ENCODE measurements around the gene ARFGEF2.

ARFGEF2 gene

DNA sequence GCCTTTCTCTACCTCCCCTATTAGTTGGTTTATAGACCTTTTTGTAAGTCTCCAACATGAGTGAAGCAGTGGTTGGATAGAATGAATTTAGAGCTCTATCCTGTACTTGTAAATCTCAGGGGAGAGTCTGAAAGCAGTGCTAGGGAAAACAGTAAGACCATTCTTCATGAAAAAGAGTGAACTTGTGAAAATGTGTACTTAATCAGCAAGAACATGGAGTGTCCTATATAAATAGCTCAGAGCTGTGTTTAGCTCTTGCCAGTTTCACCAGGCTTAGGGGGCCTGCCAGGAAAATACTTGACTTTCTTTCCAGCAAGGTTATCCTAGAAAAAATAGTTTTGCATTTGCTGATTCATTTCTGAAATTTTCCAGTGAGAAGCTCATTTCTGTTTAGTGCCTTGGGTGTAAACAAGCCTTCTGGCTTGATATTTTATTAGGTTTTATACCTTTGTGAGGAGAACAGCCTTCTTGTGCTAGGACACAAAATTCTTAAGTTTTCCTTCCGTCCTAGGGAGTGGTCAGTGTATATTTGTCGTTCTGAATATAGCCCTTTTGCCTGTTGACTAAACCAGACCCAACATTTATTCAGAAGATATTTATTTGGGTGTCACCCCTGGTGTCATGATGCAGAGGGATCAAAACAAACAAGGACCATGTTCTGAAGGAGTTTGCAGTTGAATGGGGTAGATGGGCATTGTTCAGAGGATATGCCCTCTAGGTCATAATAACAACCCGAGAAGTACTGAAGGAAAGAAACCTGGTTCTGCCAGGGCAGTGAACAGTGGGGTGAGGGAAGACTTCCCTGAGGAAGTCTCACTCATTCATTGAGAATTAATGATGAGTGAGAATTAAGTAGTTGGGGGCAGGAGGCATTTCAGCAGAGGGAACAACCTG, 7.6 kb downstream of the ARFGEF2 start:
- DNase-seq (ENCODE audit: extremely low spot score) = no peak
- ChIA-PET CTCF (no interaction called here), POLR2A (no interaction called here)
- TF ChIP-seq NFRKB (IDR thresholded peaks at IDR 0.05) = no peak
- no peak for TF ChIP-seq CTBP1 (IDR thresholded peaks at IDR 0.05; ENCODE audit: borderline replicate concordance)
- no peak for TF ChIP-seq ZNF384 (IDR thresholded peaks at IDR 0.05)
- no peak for TF ChIP-seq BHLHE40 (IDR thresholded peaks at IDR 0.05; ENCODE audit: borderline replicate concordance)
- TF ChIP-seq SP1 (IDR thresholded peaks at IDR 0.05) = no peak
- no peak for TF ChIP-seq SUZ12 (IDR thresholded peaks at IDR 0.05)
- TF ChIP-seq ARNT (IDR thresholded peaks at IDR 0.05) = no peak
- TF ChIP-seq FOXA1 (IDR thresholded peaks at IDR 0.05) = no peak
- TF ChIP-seq, protein P1, sequence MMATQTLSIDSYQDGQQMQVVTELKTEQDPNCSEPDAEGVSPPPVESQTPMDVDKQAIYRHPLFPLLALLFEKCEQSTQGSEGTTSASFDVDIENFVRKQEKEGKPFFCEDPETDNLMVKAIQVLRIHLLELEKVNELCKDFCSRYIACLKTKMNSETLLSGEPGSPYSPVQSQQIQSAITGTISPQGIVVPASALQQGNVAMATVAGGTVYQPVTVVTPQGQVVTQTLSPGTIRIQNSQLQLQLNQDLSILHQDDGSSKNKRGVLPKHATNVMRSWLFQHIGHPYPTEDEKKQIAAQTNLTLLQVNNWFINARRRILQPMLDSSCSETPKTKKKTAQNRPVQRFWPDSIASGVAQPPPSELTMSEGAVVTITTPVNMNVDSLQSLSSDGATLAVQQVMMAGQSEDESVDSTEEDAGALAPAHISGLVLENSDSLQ (IDR thresholded peaks at IDR 0.05) = no peak
- TF ChIP-seq TARDBP (IDR thresholded peaks at IDR 0.05) = no peak
- TF ChIP-seq ELF4 (IDR thresholded peaks at IDR 0.05) = no peak
- TF ChIP-seq L3MBTL2 (conservative IDR thresholded peaks at IDR 0.05) = no peak
- TF ChIP-seq HDGF (IDR thresholded peaks at IDR 0.05; ENCODE audit: borderline replicate concordance) = no peak
- no peak for TF ChIP-seq FOXK2 (IDR thresholded peaks at IDR 0.05)
- TF ChIP-seq FOXM1 (IDR thresholded peaks at IDR 0.05; ENCODE audit: borderline replicate concordance) = no peak
- TF ChIP-seq LEF1 (IDR thresholded peaks at IDR 0.05; ENCODE audit: borderline replicate concordance) = no peak

DNA sequence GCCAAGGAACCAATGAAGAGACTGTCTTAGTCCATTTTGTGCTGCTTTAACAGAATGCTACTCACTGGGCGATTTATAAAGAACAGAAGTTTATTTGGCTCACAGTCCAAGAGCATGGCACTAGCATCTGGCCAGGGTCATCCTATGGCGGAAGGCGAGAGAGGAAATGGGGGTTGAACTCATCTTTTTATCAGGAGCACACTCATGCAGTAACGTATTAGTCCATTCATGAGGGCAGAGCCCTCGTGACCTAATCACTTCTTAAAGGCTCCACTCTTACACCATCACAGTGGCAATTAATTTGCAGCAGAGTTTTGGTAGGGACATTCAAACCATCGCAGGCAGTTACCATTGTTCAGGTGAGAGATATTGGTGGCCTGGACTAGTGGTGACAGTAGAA, 8.5 kb downstream of the ARFGEF2 start:
- ChIA-PET POLR2A (no interaction called here), CTCF (no interaction called here)
- no peak for TF ChIP-seq FOXK2 (IDR thresholded peaks at IDR 0.05)
- TF ChIP-seq ARNT (IDR thresholded peaks at IDR 0.05) = no peak
- no peak for TF ChIP-seq ELF4 (IDR thresholded peaks at IDR 0.05)
- no peak for TF ChIP-seq L3MBTL2 (conservative IDR thresholded peaks at IDR 0.05)
- no peak for TF ChIP-seq FOXM1 (IDR thresholded peaks at IDR 0.05; ENCODE audit: borderline replicate concordance)
- TF ChIP-seq SP1 (IDR thresholded peaks at IDR 0.05) = no peak
- TF ChIP-seq SUZ12 (IDR thresholded peaks at IDR 0.05) = no peak
- TF ChIP-seq CTBP1 (IDR thresholded peaks at IDR 0.05; ENCODE audit: borderline replicate concordance) = no peak
- TF ChIP-seq BHLHE40 (IDR thresholded peaks at IDR 0.05; ENCODE audit: borderline replicate concordance) = no peak
- TF ChIP-seq, protein P1 (IDR thresholded peaks at IDR 0.05) = no peak
- TF ChIP-seq LEF1 (IDR thresholded peaks at IDR 0.05; ENCODE audit: borderline replicate concordance) = no peak
- TF ChIP-seq NFRKB (IDR thresholded peaks at IDR 0.05) = no peak
- no peak for TF ChIP-seq ZNF384 (IDR thresholded peaks at IDR 0.05)
- DNase-seq (ENCODE audit: extremely low spot score) = no peak

DNA sequence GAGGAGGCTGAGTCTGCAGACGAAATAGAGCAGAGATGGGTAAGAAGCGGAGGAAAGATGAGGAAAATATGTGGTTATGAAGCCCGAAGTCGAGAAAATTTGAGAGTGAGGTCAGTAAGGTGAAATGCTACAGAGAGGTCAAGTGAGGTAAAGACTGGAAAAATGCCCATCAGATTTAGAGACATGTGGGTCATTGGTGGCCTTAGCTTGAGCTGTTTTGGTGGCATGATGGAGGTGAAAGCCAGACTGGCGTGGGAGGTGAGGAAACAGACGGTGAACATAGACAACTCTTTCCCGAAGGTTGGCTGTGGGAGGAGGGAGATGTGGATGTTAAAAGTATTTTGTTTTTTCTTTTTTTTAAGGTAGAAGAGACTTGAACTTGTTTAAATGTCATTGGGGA, 9.4 kb downstream of the ARFGEF2 start:
- DNase-seq (ENCODE audit: extremely low spot score) = no peak
- TF ChIP-seq LEF1 (IDR thresholded peaks at IDR 0.05; ENCODE audit: borderline replicate concordance) (no peak), NFRKB (IDR thresholded peaks at IDR 0.05) (no peak), SUZ12 (IDR thresholded peaks at IDR 0.05) (no peak), CTBP1 (IDR thresholded peaks at IDR 0.05; ENCODE audit: borderline replicate concordance) (no peak), ARNT (IDR thresholded peaks at IDR 0.05) (no peak), HDGF (IDR thresholded peaks at IDR 0.05; ENCODE audit: borderline replicate concordance) (no peak), TARDBP (IDR thresholded peaks at IDR 0.05) (no peak), FOXA1 (IDR thresholded peaks at IDR 0.05) (no peak), SP1 (IDR thresholded peaks at IDR 0.05) (no peak), BHLHE40 (IDR thresholded peaks at IDR 0.05; ENCODE audit: borderline replicate concordance) (no peak), FOXM1 (IDR thresholded peaks at IDR 0.05; ENCODE audit: borderline replicate concordance) (no peak)
- TF ChIP-seq, protein P1 (IDR thresholded peaks at IDR 0.05) = no peak
- CTCF ChIA-PET = no interaction called here
- POLR2A ChIA-PET = interaction anchor here (0.7 kb wide), 1 partner anchor 1203 kb away, joined by 3 read pairs; no protein-coding TSS in a partner anchor

DNA sequence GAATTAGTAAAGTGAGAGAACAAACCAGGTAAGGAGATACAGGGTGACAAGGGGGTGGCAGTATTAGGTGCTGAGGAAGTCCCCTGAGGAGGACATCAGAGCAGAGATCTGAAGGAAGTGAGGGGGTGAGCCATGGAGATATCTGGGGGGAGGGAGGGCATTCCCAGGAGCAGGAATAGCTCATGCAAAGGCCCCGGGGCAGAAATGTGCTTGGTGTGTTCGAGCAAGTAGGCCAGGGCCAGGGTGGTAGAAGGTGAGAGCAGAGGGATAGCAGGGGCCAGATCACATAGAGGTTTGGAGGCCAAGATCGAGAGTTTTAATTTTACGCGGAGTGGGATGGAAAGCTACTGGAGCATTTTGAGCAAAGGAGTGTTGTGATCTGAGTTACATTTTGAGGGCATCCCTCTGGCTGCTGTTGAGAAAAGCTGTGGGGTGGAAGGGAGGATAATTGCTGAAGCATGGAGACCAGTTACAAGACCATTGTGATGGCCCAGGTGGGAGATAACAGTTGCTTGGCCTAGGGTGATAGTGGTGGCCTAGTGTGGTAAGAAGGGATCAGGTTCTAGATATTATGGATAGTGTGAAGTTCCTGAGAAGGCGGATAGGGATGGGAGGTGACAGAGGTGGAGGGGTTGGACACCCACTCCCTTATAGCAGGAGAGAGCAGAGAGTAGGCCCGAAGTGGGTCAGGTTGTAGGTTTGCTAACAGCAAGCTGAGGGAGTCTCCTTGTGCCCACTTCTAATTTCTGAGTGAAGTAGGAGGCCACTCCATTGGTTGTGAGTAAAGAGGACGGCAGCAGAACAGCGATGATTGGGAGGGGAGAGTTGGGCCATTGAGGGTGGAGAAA, 10.2 kb downstream of the ARFGEF2 start:
- ChIA-PET POLR2A (no interaction called here), CTCF (no interaction called here)
- TF ChIP-seq ELF4 (IDR thresholded peaks at IDR 0.05) (no peak), HDGF (IDR thresholded peaks at IDR 0.05; ENCODE audit: borderline replicate concordance) (no peak), ZNF384 (IDR thresholded peaks at IDR 0.05) (no peak), FOXK2 (IDR thresholded peaks at IDR 0.05) (no peak), NFRKB (IDR thresholded peaks at IDR 0.05) (no peak), SUZ12 (IDR thresholded peaks at IDR 0.05) (no peak), TARDBP (IDR thresholded peaks at IDR 0.05) (no peak), SP1 (IDR thresholded peaks at IDR 0.05) (no peak), BHLHE40 (IDR thresholded peaks at IDR 0.05; ENCODE audit: borderline replicate concordance) (no peak)
- DNase-seq (ENCODE audit: extremely low spot score) = no peak

DNA sequence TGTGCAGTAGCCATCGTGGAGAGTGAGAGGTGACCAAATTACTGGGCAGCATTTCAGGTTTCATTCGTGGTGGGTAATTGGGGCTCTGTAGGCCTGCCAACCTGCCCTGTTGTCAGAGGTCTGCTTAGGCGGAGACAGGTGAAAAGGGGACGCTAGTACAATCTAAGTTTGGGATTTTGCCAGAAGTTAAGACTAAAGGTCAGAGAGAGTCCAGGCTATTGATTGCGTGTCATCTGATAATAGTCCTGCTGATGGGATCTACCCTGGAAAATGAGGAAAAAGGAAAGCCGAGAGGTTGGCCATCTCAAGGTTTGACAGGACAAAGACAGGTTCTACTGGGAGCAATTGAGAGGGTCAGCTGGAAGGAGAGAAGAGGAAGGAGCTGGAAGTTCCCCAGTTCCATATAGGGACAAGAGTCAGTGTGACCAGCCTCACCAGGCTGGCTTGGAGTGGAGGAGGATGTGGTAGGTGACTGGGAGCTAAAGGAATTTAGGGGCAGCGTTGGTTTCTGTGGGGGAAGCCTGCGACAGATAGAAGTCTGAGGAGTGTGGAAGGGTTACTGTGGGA, 10.9 kb downstream of the ARFGEF2 start:
- POLR2A ChIA-PET = no interaction called here
- TF ChIP-seq SUZ12 (IDR thresholded peaks at IDR 0.05) (no peak), ZNF384 (IDR thresholded peaks at IDR 0.05) (no peak), NFRKB (IDR thresholded peaks at IDR 0.05) (no peak), ARNT (IDR thresholded peaks at IDR 0.05) (no peak)
- CTCF ChIA-PET = no interaction called here
- DNase-seq (ENCODE audit: extremely low spot score) = no peak

Measured in HEK293T (cell line).